Mesenchymal stem cell (in vitro differentiated cells and primary cell): ENCODE results near the gene NR3C2.

Experiments
- DNase-seq: peaks from one replicate; pipeline ENCODE4 v3.0.0-alpha.2; 2013
- H2AFZ ChIP-seq: one replicate; pipeline ENCODE4 v1.6.1; 2013; ENCODE audit warnings: low read depth, mild to moderate bottlenecking, control low read depth, inconsistent platforms, low read length, moderate library complexity
- H2AK5ac ChIP-seq: 2 replicates; pipeline ENCODE4 v1.6.1; 2013; ENCODE audit warnings: low read length, moderate library complexity, mild to moderate bottlenecking, inconsistent platforms; ENCODE audit not compliant: severe bottlenecking
- H2BK120ac ChIP-seq: one replicate; pipeline ENCODE4 v1.6.1; 2013; ENCODE audit warnings: low read depth, mild to moderate bottlenecking, inconsistent platforms, low read length, moderate library complexity
- H2BK12ac ChIP-seq, 2 experiments: one replicate each; pipeline ENCODE4 v1.6.1; 2013; ENCODE audit warnings: inconsistent platforms in 2 of 2, low read length in 2 of 2, mild to moderate bottlenecking in 2 of 2, moderate library complexity in 2 of 2, control low read depth in 1 of 2
- H2BK15ac ChIP-seq: one replicate; pipeline ENCODE4 v1.6.1; 2013; ENCODE audit warnings: mild to moderate bottlenecking, low read depth, inconsistent platforms; ENCODE audit not compliant: poor library complexity, severe bottlenecking
- H2BK5ac ChIP-seq: 2 replicates; pipeline ENCODE4 v1.6.1; 2013; ENCODE audit warnings: low read depth, mild to moderate bottlenecking, low read length, control low read depth, inconsistent platforms; ENCODE audit not compliant: poor library complexity, severe bottlenecking
- H3K14ac ChIP-seq, 2 experiments: one replicate each; pipeline ENCODE4 v1.6.1; 2013; ENCODE audit warnings: inconsistent platforms in 2 of 2, low read length in 2 of 2, control low read depth in 1 of 2, mild to moderate bottlenecking in 1 of 2, moderate library complexity in 1 of 2
- H3K18ac ChIP-seq, 2 experiments: one replicate each; pipeline ENCODE4 v1.6.1; 2013; ENCODE audit warnings: inconsistent platforms in 2 of 2, low read length in 2 of 2, control low read depth in 1 of 2, low read depth in 1 of 2, mild to moderate bottlenecking in 1 of 2
- H3K23ac ChIP-seq, 2 experiments: one replicate each; pipeline ENCODE4 v1.6.1; 2013; ENCODE audit warnings: inconsistent platforms in 2 of 2, low read length in 2 of 2, mild to moderate bottlenecking in 2 of 2, moderate library complexity in 2 of 2, control low read depth in 1 of 2
- H3K27ac ChIP-seq: 2 replicates; pipeline ENCODE4 v1.5.1; 2013; ENCODE audit warnings: mild to moderate bottlenecking, moderate library complexity, low read length, control low read depth, inconsistent platforms; ENCODE audit not compliant: poor library complexity, severe bottlenecking
- H3K27me3 ChIP-seq, 2 experiments: 2 replicates each; pipeline versions ENCODE4 v1.6.1 to v1.7.0; 2013; ENCODE audit warnings: low read length in 2 of 2, mild to moderate bottlenecking in 2 of 2, moderate library complexity in 2 of 2, control low read depth in 1 of 2, inconsistent platforms in 1 of 2; ENCODE audit not compliant: control insufficient read depth in 1 of 2, insufficient read depth in 1 of 2
- H3K36me3 ChIP-seq, 2 experiments: 2 replicates each; pipeline versions ENCODE4 v1.6.1 to v1.7.0; 2013; ENCODE audit warnings: low read length in 2 of 2, control low read depth in 1 of 2, inconsistent platforms in 1 of 2, low read depth in 1 of 2, mild to moderate bottlenecking in 1 of 2; ENCODE audit not compliant: insufficient read depth in 2 of 2, control insufficient read depth in 1 of 2
- H3K4ac ChIP-seq, 2 experiments: one replicate each; pipeline ENCODE4 v1.6.1; 2013; ENCODE audit warnings: inconsistent platforms in 2 of 2, low read length in 2 of 2, mild to moderate bottlenecking in 2 of 2, moderate library complexity in 2 of 2, control low read depth in 1 of 2, low read depth in 1 of 2
- H3K4me1 ChIP-seq: 2 replicates; pipeline ENCODE4 v1.6.1; 2013; ENCODE audit warnings: low read depth, low read length, control low read depth; ENCODE audit not compliant: control insufficient read depth, insufficient read depth
- H3K4me2 ChIP-seq: 2 replicates; pipeline ENCODE4 v1.6.1; 2013; ENCODE audit warnings: low read length, mild to moderate bottlenecking, inconsistent platforms; ENCODE audit not compliant: poor library complexity, severe bottlenecking
- H3K4me3 ChIP-seq, 2 experiments: 2 replicates each; pipeline versions ENCODE4 v1.5.1 to v1.7.0; 2013; ENCODE audit warnings: low read length in 2 of 2, mild to moderate bottlenecking in 2 of 2, control low read depth in 1 of 2, low read depth in 1 of 2; ENCODE audit not compliant: insufficient read depth in 1 of 2
- H3K79me1 ChIP-seq: replicated peaks from 2 replicates; pipeline ENCODE4 v1.6.1; 2013; ENCODE audit warnings: mild to moderate bottlenecking, control low read depth, low read length, inconsistent platforms; ENCODE audit not compliant: poor library complexity, severe bottlenecking
- H3K9ac ChIP-seq: 2 replicates; pipeline ENCODE4 v1.7.0; 2013; ENCODE audit warnings: mild to moderate bottlenecking, low read length, moderate library complexity
- H3K9me3 ChIP-seq: 2 replicates; pipeline ENCODE4 v1.7.0; 2013; ENCODE audit warnings: mild to moderate bottlenecking, low read length; ENCODE audit not compliant: control insufficient read depth
- H4K8ac ChIP-seq: one replicate; pipeline ENCODE4 v1.6.1; 2013; ENCODE audit warnings: inconsistent platforms, mild to moderate bottlenecking, low read length, moderate library complexity
- H4K91ac ChIP-seq: one replicate; pipeline ENCODE4 v1.6.1; 2013; ENCODE audit warnings: mild to moderate bottlenecking, low read length, inconsistent platforms
- WGBS: methylation state at CpG from one replicate; pipeline ENCODE4 v1.1.7; 2013; ENCODE audit warnings: mixed read lengths; 5-methylcytosine and 5-hydroxymethylcytosine counted together

Gene NR3C2

DNA sequence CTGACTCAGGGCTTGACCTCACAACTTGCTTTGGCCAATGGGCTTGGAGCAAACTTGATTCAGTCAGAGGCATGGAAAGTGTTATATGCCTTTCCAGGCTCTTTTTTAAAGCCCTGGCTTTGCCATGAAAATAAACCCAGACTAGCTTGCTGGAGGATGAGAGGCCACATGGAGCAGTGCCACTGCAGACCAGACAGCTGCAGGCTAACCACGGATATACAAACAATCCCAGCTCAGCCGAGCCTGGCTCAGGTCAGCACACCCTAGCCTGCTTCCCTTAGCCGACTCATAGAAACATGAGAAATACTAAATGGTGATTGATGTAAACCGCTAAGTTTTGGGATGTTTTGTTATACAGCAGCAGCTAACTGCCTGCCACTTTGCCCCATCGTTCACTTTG is 365.2 kb downstream of the NR3C2 start:
- DNase-seq = peak; percentile 59
- H3K4me2 ChIP-seq = no peak overlapping the region
- H3K9me3 ChIP-seq = peaks cover 13% of the 10 kb centered on the region
- no peaks in the 10 kb centered on the region for H3K27me3 ChIP-seq
- H3K14ac ChIP-seq = no peak overlapping the region
- no peak overlapping the region for H2AK5ac ChIP-seq
- peak overlapping the region; percentile 19 for H3K27ac ChIP-seq
- WGBS = 76% methylated on average over 4 of the region's 5 CpGs
- no peak overlapping the region for H2BK12ac ChIP-seq
- no peak overlapping the region for H4K91ac ChIP-seq
- H2BK15ac ChIP-seq = no peak overlapping the region
- H3K4ac ChIP-seq = no peak overlapping the region
- H2AFZ ChIP-seq = no peak overlapping the region
- H4K8ac ChIP-seq = no peak overlapping the region
- peaks cover 3% of the 10 kb centered on the region for H3K4me1 ChIP-seq
- H3K36me3 ChIP-seq = peaks cover 50 to 90% of the 10 kb centered on the region in 2 experiments
- peaks cover 25% of the 10 kb centered on the region for H3K79me1 ChIP-seq
- no peak overlapping the region for H2BK5ac ChIP-seq
- H3K18ac ChIP-seq = no peak overlapping the region
- no peak overlapping the region for H3K23ac ChIP-seq
- no peak overlapping the region for H3K4me3 ChIP-seq
- H2BK120ac ChIP-seq = no peak overlapping the region
- no peak overlapping the region for H3K9ac ChIP-seq

DNA sequence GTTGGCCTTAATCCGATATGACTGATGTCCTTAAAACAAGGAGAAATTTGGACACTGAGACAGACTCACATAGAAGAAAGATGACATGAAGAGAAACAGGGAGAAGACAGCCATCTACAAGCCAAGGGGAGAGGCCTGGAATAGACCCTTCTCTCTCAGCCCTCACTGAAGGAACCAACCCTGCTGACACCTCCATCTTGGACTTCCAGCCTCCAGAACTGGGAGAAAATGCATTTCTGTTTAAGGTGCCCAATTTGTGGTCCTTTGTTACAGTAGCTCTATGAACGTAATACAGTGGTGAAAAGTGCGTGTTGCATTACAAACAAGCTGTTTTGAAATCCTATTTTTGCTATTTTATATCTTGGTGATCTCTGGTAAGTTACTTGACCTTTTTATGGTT is 366.8 kb downstream of the NR3C2 start:
- Histone ChIP-seq H4K8ac (no peak overlapping the region), H3K79me1 (peaks cover 30% of the 10 kb centered on the region), H3K4me1 (peaks cover 7% of the 10 kb centered on the region), H2AFZ (no peak overlapping the region), H3K14ac (no peak overlapping the region), H3K27ac (no peak overlapping the region), H3K18ac (no peak overlapping the region), H2BK120ac (no peak overlapping the region), H3K4me2 (no peak overlapping the region), H3K23ac (no peak overlapping the region), H3K4me3 (no peak overlapping the region), H3K9ac (no peak overlapping the region), H3K4ac (no peak overlapping the region), H3K27me3 (no peaks in the 10 kb centered on the region), H4K91ac (no peak overlapping the region), H3K36me3 (peaks cover 41 to 85% of the 10 kb centered on the region in 2 experiments), H2BK12ac (no peak overlapping the region), H3K9me3 (peaks cover 13% of the 10 kb centered on the region), H2BK15ac (no peak overlapping the region), H2BK5ac (no peak overlapping the region), H2AK5ac (no peak overlapping the region)
- DNase-seq = no peak
- WGBS = 97% methylated on average over 3 of the region's 3 CpGs

DNA sequence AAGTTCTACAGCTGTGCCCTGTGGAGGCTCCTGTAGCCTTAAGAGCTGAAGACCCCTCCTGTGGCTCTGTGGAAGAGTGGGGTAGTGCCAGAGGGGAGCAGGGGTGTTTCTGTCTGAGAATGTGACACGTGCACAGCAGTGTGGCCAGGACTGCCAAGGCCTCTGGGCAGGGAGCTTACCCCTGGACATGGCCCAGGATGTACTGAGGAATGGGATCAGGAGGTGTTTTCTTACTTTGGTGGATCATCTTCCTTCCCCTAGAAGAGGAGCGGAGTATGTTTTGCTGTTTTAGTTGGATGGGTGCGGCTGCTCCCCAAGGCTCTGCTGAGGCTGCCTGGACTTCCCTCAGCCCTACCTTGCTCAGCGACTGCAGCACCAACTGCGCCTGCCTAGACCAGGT is 367.8 kb downstream of the NR3C2 start:
- Histone ChIP-seq H4K8ac (no peak overlapping the region), H3K36me3 (peaks cover 38 to 77% of the 10 kb centered on the region in 2 experiments), H3K4me3 (no peak overlapping the region), H2BK120ac (no peak overlapping the region), H3K79me1 (peaks cover 30% of the 10 kb centered on the region), H3K27me3 (no peaks in the 10 kb centered on the region), H3K23ac (no peak overlapping the region), H2BK15ac (no peak overlapping the region), H2AFZ (no peak overlapping the region), H2BK12ac (no peak overlapping the region), H4K91ac (no peak overlapping the region), H3K4ac (no peak overlapping the region), H3K9me3 (peaks cover 13% of the 10 kb centered on the region), H3K27ac (no peak overlapping the region), H3K14ac (no peak overlapping the region), H3K4me1 (peaks cover 7% of the 10 kb centered on the region), H2AK5ac (no peak overlapping the region), H3K4me2 (no peak overlapping the region), H2BK5ac (no peak overlapping the region), H3K18ac (no peak overlapping the region), H3K9ac (no peak overlapping the region)
- DNase-seq = no peak
- 97% methylated on average over 5 of the region's 5 CpGs for WGBS

DNA sequence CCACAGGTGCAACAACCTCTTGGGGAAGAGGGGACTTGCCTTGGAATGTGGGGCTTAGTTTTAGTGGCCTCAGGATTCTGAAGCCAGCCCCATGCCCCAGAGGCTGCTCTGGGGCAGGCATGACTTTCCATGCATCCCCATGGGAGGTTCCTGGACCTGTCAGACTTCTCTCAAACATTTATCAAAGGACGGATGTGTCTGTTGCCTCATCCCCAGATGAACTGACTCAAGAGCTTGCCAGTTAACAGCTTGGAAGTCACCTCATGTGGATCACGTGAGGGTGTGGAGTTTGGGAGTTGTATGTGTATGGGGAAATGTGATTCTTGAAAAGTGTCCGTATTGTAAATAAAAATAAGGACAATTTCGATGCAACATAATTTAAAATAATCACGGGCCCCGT is 368.9 kb downstream of the NR3C2 start:
- Histone ChIP-seq H3K4me2 (no peak overlapping the region), H3K18ac (no peak overlapping the region), H3K9ac (no peak overlapping the region), H3K23ac (no peak overlapping the region), H3K4me1 (peaks cover 8% of the 10 kb centered on the region), H3K27ac (no peak overlapping the region), H3K36me3 (peaks cover 38 to 68% of the 10 kb centered on the region in 2 experiments), H4K91ac (no peak overlapping the region), H3K4ac (no peak overlapping the region), H3K14ac (no peak overlapping the region), H2BK120ac (no peak overlapping the region), H2BK12ac (no peak overlapping the region), H2BK15ac (no peak overlapping the region), H3K27me3 (no peaks in the 10 kb centered on the region), H2AFZ (no peak overlapping the region), H3K9me3 (peaks cover 13% of the 10 kb centered on the region), H3K79me1 (peaks cover 36% of the 10 kb centered on the region), H2BK5ac (no peak overlapping the region), H2AK5ac (no peak overlapping the region), H3K4me3 (no peak overlapping the region), H4K8ac (no peak overlapping the region)
- no peak for DNase-seq
- 97% methylated on average over 6 of the region's 6 CpGs for WGBS
